SK-N-SH (cell line): ENCODE results near the gene FIGNL2. TPM values are rescaled to one million over a fixed set of nuclear protein-coding genes. Genes with fewer than 3 reads are reported as not detected.

Experiments
- CTCF ChIA-PET: fragments of 300-600, 350-600 bp; formaldehyde crosslinking; extraction: SDS; loops from one replicate; lab custom pipeline; 2021; lab: Yijun Ruan, JAX
- POLR2A ChIA-PET: fragments of 350-600 bp; sonication (Branson Sonifier 250); formaldehyde crosslinking; extraction: SDS; loops from one replicate; lab custom pipeline; 2020; ENCODE audit warnings: antibody characterized with exemption, inconsistent platforms; lab: Yijun Ruan, JAX
- DNase-seq: peaks from one replicate; pipeline ENCODE4 v3.0.0; 2012
- H2AFZ ChIP-seq: fragments of 200-600 bp; sonication (generic); 2 replicates; pipeline ENCODE4 v1.8.1; 2016; ENCODE audit warnings: antibody characterized with exemption, mild to moderate bottlenecking, low read depth
- H3F3A ChIP-seq: fragments of 200-600 bp; sonication (generic); replicated peaks from 2 replicates; pipeline ENCODE3; 2016; ENCODE audit warnings: antibody characterized with exemption, mild to moderate bottlenecking; ENCODE audit not compliant: insufficient read depth
- H3K27ac ChIP-seq, 2 experiments: fragments of 200-500 bp in 1 of 2; fragments of 200-600 bp in 1 of 2; sonication (Bioruptor generic) in 1 of 2; sonication (generic), shearing (Covaris generic) in 1 of 2; 2 replicates each; pipeline versions ENCODE4 v1.5.1 to v1.6.1; 2014 to 2016; ENCODE audit warnings: low read depth in 2 of 2, inconsistent platforms in 1 of 2, low read length in 1 of 2, mild to moderate bottlenecking in 1 of 2, mixed read lengths in 1 of 2
- H3K27me3 ChIP-seq: fragments of 200-600 bp; sonication (generic), shearing (Covaris generic); 2 replicates; pipeline ENCODE4 v1.6.1; 2016; ENCODE audit warnings: mixed run types; ENCODE audit not compliant: insufficient read depth
- H3K36me3 ChIP-seq, 2 experiments: fragments of 200-500 bp in 1 of 2; fragments of 200-600 bp in 1 of 2; sonication (Bioruptor generic) in 1 of 2; sonication (generic) in 1 of 2; replicated peaks in 1 of 2; 2 replicates each; pipeline versions ENCODE3 to v1.5.1; 2014 to 2016; ENCODE audit warnings: low read length in 1 of 2, mild to moderate bottlenecking in 1 of 2; ENCODE audit not compliant: insufficient read depth in 2 of 2, control insufficient read depth in 1 of 2
- H3K4me1 ChIP-seq, 2 experiments: fragments of 200-500 bp in 1 of 2; fragments of 200-600 bp in 1 of 2; sonication (Bioruptor generic) in 1 of 2; sonication (generic), shearing (Covaris generic) in 1 of 2; 2 replicates each; pipeline versions ENCODE4 v1.5.1 to v1.6.1; 2014 to 2016; ENCODE audit warnings: low read depth in 1 of 2, low read length in 1 of 2, mixed run types in 1 of 2; ENCODE audit not compliant: insufficient read depth in 2 of 2, control insufficient read depth in 1 of 2
- H3K4me2 ChIP-seq: fragments of 200-600 bp; sonication (generic), shearing (Covaris generic); 2 replicates; pipeline ENCODE4 v1.6.1; 2017; ENCODE audit warnings: mixed run types
- H3K4me3 ChIP-seq, 2 experiments: fragments of 200-500 bp in 1 of 2; fragments of 200-600 bp in 1 of 2; sonication (Bioruptor generic) in 1 of 2; sonication (generic), shearing (Covaris generic) in 1 of 2; 2 replicates each; pipeline versions ENCODE4 v1.5.1 to v1.8.1; 2014 to 2016; ENCODE audit warnings: low read depth in 2 of 2, inconsistent platforms in 1 of 2, low read length in 1 of 2, mild to moderate bottlenecking in 1 of 2, mixed read lengths in 1 of 2, moderate library complexity in 1 of 2
- H3K79me2 ChIP-seq: fragments of 200-600 bp; sonication (generic); 2 replicates; pipeline ENCODE4 v1.8.1; 2017; ENCODE audit warnings: mild to moderate bottlenecking; ENCODE audit not compliant: insufficient read depth
- H3K9ac ChIP-seq: fragments of 200-600 bp; sonication (generic); 2 replicates; pipeline ENCODE4 v1.6.1; 2017; ENCODE audit warnings: mixed run types
- H3K9me2 ChIP-seq: fragments of 200-600 bp; sonication (generic); 2 replicates; pipeline ENCODE4 v1.6.1; 2017; ENCODE audit warnings: mixed run types
- H3K9me3 ChIP-seq: fragments of 200-600 bp; sonication (generic); 2 replicates; pipeline ENCODE4 v1.6.1; 2017; ENCODE audit warnings: mixed run types, mild to moderate bottlenecking, moderate library complexity
- H4K20me1 ChIP-seq: fragments of 200-600 bp; sonication (generic); 2 replicates; pipeline ENCODE4 v1.6.1; 2017; ENCODE audit warnings: mild to moderate bottlenecking, mixed run types; ENCODE audit not compliant: insufficient read depth
- CTCF ChIP-seq: fragments of 200-600 bp; sonication (generic); IDR thresholded peaks from 2 replicates; pipeline ENCODE4 v1.6.1; 2017; ENCODE audit warnings: antibody characterized with exemption, mild to moderate bottlenecking, moderate library complexity
- EP300 ChIP-seq, 2 experiments: IDR thresholded peaks; 2 replicates each; pipeline versions ENCODE4 v1.4.0 to v1.6.1; 2012; ENCODE audit warnings: borderline replicate concordance in 1 of 2, low read depth in 1 of 2, low read length in 1 of 2
- IRF3 ChIP-seq: fragments of 150-350 bp; IDR thresholded peaks from 2 replicates; pipeline ENCODE4 v1.6.1; 2016; ENCODE audit warnings: mild to moderate bottlenecking, low read depth, low read length
- REST ChIP-seq: IDR thresholded peaks from 2 replicates; pipeline ENCODE4 v1.6.1; 2012; ENCODE audit warnings: mild to moderate bottlenecking, low read depth, low read length, moderate library complexity
- RXRA ChIP-seq: IDR thresholded peaks from 2 replicates; pipeline ENCODE4 v1.4.0; 2012; ENCODE audit warnings: low read depth, mild to moderate bottlenecking, borderline replicate concordance
- TEAD4 ChIP-seq: IDR thresholded peaks from 2 replicates; pipeline ENCODE4 v1.4.0; 2012; ENCODE audit warnings: mild to moderate bottlenecking, borderline replicate concordance; ENCODE audit not compliant: insufficient read depth
- WGBS: methylation state at CpG from one replicate; pipeline ENCODE4 v1.1.6; 2017; ENCODE audit warnings: low lambda C conversion rate; 5-methylcytosine and 5-hydroxymethylcytosine counted together
- polyA plus RNA-seq, 3 experiments: library from polyadenylated mRNA; depleted of rRNA; stranded (reverse); fragments of >200 nt; gene quantifications; 2 replicates each; pipeline ENCODE4 v1.2.3, GENCODE V29; 2012

The FIGNL2 gene
- polyA plus RNA-seq, 1 of the 3 experiments (the other 2 are of a cell fraction): 0.05 TPM

- Histone ChIP-seq H3F3A (no peaks in the 10 kb centered on the region), H2AFZ (0 out of 2 replicates have a peak overlapping the region, but pooled peaks have one; percentile 18), H3K4me3 (no peak overlapping the region), H3K9ac (no peak overlapping the region), H3K27me3 (no peaks in the 10 kb centered on the region), H3K9me3 (no peaks in the 10 kb centered on the region), H3K27ac (peak overlapping the region in 1 of 2 experiments; percentile 3; a peak in 1 of 4 replicates), H3K36me3 (no peaks in the 10 kb centered on the region), H3K79me2 (no peaks in the 10 kb centered on the region), H3K9me2 (no peaks in the 10 kb centered on the region), H3K4me2 (no peak overlapping the region), H3K4me1 (peaks cover 0 to 9% of the 10 kb centered on the region in 2 experiments; a peak in 1 of 4 replicates), H4K20me1 (no peaks in the 10 kb centered on the region)
- POLR2A ChIA-PET: no interaction called here
- no peak for TF ChIP-seq RXRA
- 67% methylated on average over 4 of the region's 8 CpGs for WGBS
- DNase-seq: peak; percentile 16
- CTCF ChIA-PET: interaction anchor here (0.7 to 11.9 kb wide), 32 partner anchors 11 to 227 kb away, joined by 3 to 141 read pairs (median 9); partner anchors contain the start of genes ACVR1B and ACVRL1
Observed at GRCh38 chr12:51895378-51896135, 47.0 kb upstream of the FIGNL2 start.

GRCh38 chr12:51893786-51894185 is 45.3 kb upstream of the FIGNL2 start:
- POLR2A ChIA-PET: no interaction called here

More at GRCh38 chr12:51893786-51894185, 45.3 kb upstream of the FIGNL2 start:
- Histone ChIP-seq H3K4me1 (peaks cover 0 to 9% of the 10 kb centered on the region in 2 experiments; a peak in 1 of 4 replicates), H3K27me3 (no peaks in the 10 kb centered on the region), H3K79me2 (no peaks in the 10 kb centered on the region), H3K4me3 (no peak overlapping the region), H2AFZ (no peak overlapping the region), H3K9ac (no peak overlapping the region), H3K9me3 (no peaks in the 10 kb centered on the region), H3K36me3 (no peaks in the 10 kb centered on the region), H3K27ac (no peak overlapping the region), H3F3A (no peaks in the 10 kb centered on the region), H3K9me2 (no peaks in the 10 kb centered on the region), H3K4me2 (no peak overlapping the region), H4K20me1 (no peaks in the 10 kb centered on the region)
- DNase-seq: no peak
- CTCF ChIA-PET: interaction anchor here (0.9 to 11.9 kb wide), 26 partner anchors 10 to 129 kb away, joined by 3 to 141 read pairs (median 12); partner anchors contain the start of genes ACVR1B and ACVRL1
- TF ChIP-seq IRF3: no peak
- no peak for TF ChIP-seq TEAD4
- TF ChIP-seq CTCF: no peak
- TF ChIP-seq REST: no peak
- TF ChIP-seq EP300 (IDR thresholded peaks at IDR 0.05; ENCODE audit: borderline replicate concordance in 1 of 2, low read depth in 1 of 2, low read length in 1 of 2): no peak
- WGBS: 84% methylated on average over 6 of the region's 6 CpGs
